HG03457 (cell line): ENCODE measurements around the gene SNF8.

ENCODE experiments used
- ATAC-seq: cut with Tn5 transposase; IDR thresholded peaks from one replicate; pipeline ENCODE4 v1.9.1; 2021; ENCODE audit warnings: moderate number of reproducible peaks; ENCODE audit not compliant: unreplicated experiment

Gene SNF8

DNA sequence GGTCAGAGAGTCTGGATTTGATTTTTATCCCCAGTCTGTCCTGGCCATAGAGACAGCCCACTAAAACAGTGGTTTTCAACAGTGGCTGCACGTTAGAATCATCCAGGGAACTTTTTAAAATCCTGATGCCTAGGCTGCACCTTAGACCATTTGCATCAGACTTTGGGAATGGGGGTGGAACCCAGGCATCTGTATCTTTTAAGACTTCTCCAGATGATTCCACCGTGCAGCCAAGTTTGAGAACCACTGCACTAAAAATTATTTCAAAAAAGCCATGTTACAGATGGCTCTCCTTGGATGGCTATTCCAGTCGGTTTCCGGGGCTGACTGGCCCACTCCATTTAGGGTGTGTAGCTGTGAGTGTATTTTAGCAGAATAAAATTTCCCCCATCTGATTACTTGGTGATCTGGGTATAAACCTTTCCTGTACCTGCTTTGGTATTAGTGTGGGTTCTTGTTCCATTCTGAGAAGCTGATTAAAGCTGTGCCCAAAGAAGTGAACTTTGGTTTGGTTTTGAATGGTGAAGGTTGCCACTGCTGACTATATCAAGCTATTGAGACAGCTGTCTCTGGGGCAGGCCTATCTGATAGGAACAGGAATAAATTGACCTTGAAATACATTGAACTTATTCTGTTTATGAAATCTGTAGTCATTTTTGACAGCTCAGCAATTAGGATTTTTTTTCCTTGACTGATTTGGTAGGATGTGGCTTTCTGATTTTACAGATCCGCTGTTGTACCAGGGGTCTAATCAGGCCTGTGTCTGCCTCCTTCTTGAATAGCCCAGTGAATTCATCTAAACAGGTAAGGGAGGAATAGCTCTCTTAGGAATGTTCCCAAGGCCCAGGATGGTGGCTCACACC lies 50.8 kb downstream of the SNF8 start:
- ATAC-seq, result no peak

GRCh38 chr17:48892940-48893645 lies 51.5 kb downstream of the SNF8 start:
- peak; percentile 1 for ATAC-seq

DNA sequence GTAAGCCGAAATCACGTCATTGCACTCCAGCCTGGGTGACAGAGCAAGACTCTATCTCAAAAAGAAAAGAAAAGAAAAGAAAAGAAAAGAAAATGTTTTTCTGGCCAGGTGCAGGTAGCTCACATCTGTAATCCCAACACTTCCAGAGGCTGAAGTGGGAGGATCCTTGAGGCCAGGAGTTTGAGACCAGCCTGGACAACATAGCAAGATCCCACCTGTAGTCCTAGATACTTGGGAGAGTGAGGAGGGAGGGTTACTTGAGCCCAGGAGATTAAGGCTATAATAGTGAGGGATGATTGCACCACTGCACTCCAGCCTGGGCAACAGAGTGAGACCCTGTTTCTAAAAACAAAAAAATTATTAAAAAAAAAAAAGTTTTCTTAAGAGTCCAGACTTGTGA lies 54.6 kb downstream of the SNF8 start:
- no peak for ATAC-seq

DNA sequence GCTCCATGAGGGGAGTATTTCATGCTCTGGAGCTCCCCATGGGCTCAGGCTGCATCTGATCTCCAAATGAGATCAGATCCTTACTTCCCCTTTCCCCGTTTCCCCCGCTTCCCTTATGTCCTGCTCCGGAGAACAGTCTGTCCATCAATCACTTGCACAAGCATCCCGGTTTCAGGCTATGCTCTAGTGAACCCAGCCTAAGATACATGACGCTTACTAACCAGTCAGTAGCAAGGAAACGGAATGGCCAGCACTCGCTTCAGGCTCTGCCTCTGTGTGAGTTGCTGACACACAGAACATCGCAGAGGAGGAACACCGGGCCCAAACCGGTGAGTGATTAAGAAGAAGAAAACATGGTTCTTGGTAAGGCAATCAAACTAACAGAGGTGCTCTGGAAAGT lies 61.5 kb downstream of the SNF8 start:
- ATAC-seq, result no peak

DNA sequence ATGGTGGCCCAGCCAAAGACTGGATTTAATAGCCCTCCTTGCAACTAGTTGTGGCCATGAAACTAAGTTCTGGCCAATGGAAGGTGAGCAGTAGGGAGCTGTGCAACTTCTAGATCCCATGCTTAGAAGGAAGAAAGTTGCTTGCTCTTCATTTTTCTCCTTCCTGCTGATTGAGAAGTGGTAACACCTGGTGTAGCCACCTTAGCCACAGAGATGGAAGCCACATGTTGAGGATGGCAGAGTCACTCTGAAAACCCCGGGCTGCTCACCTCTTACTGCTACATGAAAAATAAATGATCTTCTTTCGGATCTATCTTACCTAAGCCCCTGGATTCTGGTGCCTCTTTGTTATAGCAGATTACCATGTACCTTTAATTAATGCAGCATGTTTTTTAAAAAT lies 62.4 kb downstream of the SNF8 start:
- ATAC-seq, result no peak
